GM12872 (cell line): ENCODE results near the gene DNAJC3.

Source experiments
- TF ChIP-seq, protein P1 (sequence below): IDR thresholded peaks from 3 replicates; pipeline ENCODE4 v1.5.1; 2011; ENCODE audit warnings: low read depth, mild to moderate bottlenecking, low read length, moderate library complexity; ENCODE audit not compliant: insufficient read depth

Gene DNAJC3

DNA sequence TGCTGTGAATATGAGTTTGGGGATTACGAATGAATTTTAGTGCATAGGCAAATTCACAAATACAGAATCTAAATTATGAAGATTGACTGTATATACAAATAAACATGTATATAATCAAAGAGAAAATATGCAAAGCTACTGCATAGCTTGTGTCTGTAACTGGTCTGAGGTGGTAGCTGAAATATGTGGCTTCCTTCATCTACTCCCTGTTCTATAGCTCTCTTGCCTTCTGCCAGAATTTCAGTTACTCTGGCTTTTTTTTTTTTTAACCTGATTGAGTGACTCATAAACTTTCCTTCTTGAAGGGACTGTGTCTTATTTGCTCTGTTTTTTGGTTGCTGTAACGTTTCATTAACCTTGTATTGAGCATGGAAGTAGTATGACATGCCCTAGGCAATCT, 26.6 kb downstream of the DNAJC3 start:
- TF ChIP-seq, protein P1, sequence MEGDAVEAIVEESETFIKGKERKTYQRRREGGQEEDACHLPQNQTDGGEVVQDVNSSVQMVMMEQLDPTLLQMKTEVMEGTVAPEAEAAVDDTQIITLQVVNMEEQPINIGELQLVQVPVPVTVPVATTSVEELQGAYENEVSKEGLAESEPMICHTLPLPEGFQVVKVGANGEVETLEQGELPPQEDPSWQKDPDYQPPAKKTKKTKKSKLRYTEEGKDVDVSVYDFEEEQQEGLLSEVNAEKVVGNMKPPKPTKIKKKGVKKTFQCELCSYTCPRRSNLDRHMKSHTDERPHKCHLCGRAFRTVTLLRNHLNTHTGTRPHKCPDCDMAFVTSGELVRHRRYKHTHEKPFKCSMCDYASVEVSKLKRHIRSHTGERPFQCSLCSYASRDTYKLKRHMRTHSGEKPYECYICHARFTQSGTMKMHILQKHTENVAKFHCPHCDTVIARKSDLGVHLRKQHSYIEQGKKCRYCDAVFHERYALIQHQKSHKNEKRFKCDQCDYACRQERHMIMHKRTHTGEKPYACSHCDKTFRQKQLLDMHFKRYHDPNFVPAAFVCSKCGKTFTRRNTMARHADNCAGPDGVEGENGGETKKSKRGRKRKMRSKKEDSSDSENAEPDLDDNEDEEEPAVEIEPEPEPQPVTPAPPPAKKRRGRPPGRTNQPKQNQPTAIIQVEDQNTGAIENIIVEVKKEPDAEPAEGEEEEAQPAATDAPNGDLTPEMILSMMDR, result no peak

DNA sequence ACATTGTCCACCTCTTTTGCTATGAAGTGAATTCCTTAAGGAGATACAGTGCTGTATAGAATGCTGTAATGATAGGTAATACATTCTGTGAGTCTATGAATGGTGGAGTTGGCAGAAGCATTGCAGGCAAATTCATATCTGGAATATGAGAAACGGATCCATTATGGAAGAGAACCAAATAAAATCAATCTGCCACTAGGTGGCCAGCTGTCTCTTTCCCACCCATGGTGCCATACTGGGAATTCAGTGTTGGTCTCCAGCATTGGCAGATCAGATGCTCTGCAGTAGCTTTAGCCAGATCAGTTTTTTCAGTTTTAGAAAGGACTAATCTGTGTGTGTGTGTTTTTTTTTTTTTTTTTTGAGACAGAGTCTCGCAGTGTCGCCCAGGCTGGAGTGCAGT, 27.6 kb downstream of the DNAJC3 start:
- TF ChIP-seq, protein P1, result peak; percentile 27; the same call in 2 of the 3 replicates

DNA sequence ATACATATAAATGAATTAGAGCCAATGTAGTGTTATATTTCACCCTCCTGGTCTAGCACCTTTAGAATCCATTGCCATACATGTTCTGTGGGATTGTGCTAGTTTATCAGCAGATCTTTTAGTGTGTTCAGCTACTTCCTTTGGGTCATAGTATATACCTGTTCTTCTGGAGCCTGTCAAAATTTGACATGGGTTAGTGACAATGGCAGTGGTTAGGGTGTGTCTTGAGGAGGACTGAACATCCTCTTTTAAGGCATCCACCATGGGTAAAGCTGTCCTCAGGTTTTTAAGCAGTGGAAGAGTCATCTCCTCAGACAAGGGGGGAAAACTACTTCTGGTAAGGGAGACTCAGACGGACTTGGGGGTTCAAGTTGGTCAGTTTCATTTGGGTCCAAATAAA, 29.4 kb downstream of the DNAJC3 start:
- TF ChIP-seq, protein P1, result no peak

DNA sequence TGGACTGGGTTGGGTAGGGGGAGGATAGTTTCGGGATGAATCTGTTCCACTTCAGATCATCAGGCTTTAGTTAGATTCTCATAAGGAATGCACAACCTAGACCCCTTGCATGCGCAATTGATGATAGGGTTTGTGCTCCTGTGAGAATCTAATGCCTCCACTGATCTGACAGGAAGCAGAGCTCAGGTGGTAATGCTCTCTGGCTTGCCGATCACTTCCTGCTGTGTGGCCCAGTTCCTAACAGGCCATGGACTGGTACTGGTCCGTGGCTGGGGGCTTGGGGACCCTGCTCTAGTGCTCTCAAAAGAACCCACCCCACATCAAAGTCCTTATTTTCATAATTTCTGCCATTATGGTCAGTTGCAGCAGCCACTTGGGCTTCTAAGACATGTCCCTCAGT, 30.1 kb downstream of the DNAJC3 start:
- TF ChIP-seq, protein P1, result no peak

DNA sequence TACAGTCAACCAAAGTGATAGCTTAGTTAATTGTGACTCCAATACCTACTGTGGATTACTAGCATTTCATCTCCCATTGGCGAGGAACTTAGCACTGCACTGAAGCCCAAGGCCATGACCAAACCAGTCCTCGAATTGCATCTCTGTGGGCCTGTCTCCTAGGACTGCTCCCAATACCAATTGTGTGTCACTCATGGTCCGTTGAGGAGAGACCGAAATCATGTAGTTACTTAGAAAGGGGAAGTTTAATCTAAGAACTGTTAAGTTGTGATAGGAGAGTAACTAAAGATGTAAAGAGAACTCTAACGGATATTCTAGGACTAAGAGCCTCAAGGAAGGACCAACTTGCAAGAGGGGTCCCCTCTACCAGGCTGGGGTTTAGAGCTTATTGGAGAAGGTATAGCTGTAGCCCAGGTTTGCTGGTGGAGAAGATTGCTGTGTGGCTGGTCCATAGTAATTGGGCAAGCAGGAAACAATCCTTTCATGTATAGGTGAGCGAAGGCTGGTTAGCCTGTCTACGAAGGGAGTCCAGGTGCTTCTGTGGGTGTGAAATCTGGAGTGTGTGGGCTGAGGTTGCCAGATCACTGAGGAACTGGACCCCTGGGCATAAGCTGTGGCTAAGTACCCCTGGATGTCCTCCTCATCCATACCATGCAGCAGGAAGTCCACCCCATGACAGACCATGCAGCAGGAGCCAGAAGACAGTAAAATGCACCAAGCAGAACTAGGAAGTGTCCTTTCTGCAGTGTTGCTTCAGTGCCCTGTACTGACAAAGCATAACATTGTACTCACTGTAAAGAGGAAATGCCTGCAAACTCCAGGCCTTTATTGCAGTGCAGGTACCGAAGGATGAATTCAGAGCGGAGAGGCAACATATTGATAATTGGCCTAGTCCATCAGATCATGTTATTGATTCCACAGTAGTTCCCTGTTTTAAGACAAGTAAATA, 30.8 kb downstream of the DNAJC3 start:
- TF ChIP-seq, protein P1, result no peak

DNA sequence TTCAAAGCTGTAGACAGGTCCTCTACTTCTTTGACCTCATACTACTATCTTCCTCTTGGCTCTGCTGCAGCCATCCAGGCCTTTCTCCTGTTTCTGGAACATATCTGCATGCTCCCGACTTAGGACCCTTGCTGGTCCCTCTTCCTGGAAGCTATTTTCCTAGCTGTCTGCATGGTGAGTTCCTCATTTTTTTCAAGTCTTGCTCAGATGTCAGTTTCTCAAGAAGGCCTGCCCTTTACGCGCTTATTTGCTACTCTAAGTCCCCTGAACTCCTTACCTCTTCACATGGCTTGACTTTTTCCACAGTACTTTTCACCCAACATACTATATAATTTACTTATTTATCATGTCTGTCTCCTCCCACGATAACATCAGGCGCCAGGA, 31.4 kb downstream of the DNAJC3 start:
- TF ChIP-seq, protein P1, result no peak

DNA sequence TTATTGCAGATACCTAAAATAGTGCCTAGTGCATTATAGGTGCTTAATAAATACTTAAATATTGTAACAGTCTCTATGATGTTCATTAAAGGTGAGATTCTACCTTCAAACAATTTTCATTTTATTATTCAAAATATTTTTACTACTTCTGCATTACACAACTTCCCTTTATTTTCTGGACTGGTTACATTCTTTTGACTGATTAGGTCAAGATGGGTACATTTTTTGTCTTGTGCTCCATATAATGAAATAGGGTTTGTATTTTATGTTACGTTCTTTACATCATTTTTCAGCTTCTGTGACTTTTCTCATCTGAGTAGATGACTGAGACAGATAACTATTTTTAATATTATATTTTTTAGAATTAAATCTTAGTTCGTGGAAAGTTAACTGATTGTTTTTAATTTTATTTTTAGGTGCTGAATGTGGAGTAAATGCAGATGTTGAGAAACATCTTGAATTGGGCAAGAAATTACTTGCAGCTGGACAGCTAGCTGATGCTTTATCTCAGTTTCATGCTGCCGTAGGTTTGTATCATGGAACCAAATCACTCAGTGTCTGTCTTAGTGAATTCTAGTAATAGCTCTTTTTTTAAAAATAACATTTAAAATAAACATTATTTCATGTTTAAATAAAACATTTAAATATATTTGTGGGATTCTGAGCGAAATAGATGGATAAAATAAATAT, 32.0 kb downstream of the DNAJC3 start:
- TF ChIP-seq, protein P1, result no peak
